Sigmoid colon (tissue), 7 donors: Measurements from ENCODE around the gene DOCK9. TPM values are rescaled to one million over a fixed set of nuclear protein-coding genes. Genes with fewer than 3 reads are reported as not detected.

ENCODE experiments used
- DNase-seq: peaks from one replicate; pipeline ENCODE4 v3.0.0-alpha.2; 2019
- H3K27ac ChIP-seq, 4 donors: fragments of 200-600 bp; sonication (generic); one replicate each; pipeline ENCODE4 v1.5.1; 2016 to 2019; ENCODE audit warnings: mild to moderate bottlenecking in 1 of 4
- H3K27me3 ChIP-seq, 3 donors: fragments of 200-600 bp; sonication (generic); one replicate each; pipeline ENCODE4 v1.5.1; 2019; ENCODE audit warnings: mild to moderate bottlenecking in 1 of 3
- H3K36me3 ChIP-seq, 4 donors: fragments of 200-600 bp; sonication (generic); one replicate each; pipeline ENCODE4 v1.5.1; 2016 to 2019
- H3K4me1 ChIP-seq, 4 donors: fragments of 200-600 bp; sonication (generic); one replicate each; pipeline ENCODE4 v1.5.1; 2017 to 2019
- H3K4me3 ChIP-seq, 4 donors: fragments of 200-600 bp; sonication (generic); one replicate each; pipeline ENCODE4 v1.5.1; 2017 to 2019; ENCODE audit warnings: mild to moderate bottlenecking in 2 of 4, moderate library complexity in 1 of 4
- H3K9me3 ChIP-seq, 4 donors: fragments of 200-600 bp in 3 of 4; sonication (generic) in 3 of 4; one replicate each; pipeline versions ENCODE4 v1.5.1 to v1.6.1; 2013 to 2019
- EP300 ChIP-seq, 4 donors: sonication (generic); formaldehyde crosslinking; IDR thresholded peaks; one replicate each; pipeline ENCODE4 v1.6.1; 2017; ENCODE audit warnings: antibody characterized with exemption in 4 of 4
- POLR2A ChIP-seq, 2 donors: fragments of 450-650 bp; IDR thresholded peaks; one replicate each; pipeline ENCODE4 v1.6.1; 2016; ENCODE audit warnings: antibody characterized with exemption in 2 of 2, mild to moderate bottlenecking in 2 of 2, moderate library complexity in 2 of 2
- POLR2AphosphoS5 ChIP-seq, 4 donors: sonication (generic); formaldehyde crosslinking; IDR thresholded peaks; one replicate each; pipeline ENCODE4 v1.6.1; 2017; ENCODE audit warnings: antibody characterized with exemption in 4 of 4
- WGBS, 2 donors: extraction: QIAGEN DNeasy Blood & Tissue Kit; methylation state at CpG; one replicate each; pipeline ENCODE4 v1.1.7; 2013; 5-methylcytosine and 5-hydroxymethylcytosine counted together
- intact Hi-C: fragments of 100-400 bp; cut with DNase I; formaldehyde crosslinking; loops from one replicate; pipeline ENCODE4 v1.15.1; 2023
- polyA plus RNA-seq, 3 donors: library from polyadenylated mRNA; stranded (reverse); fragments of 200-250 nt; gene quantifications; one replicate each; pipeline ENCODE4 v1.2.3, GENCODE V29; 2013
- total RNA-seq, 4 donors: library from RNA; depleted of rRNA; stranded (reverse); fragments of >200 nt; gene quantifications; one replicate each; pipeline ENCODE4 v1.1.0, GENCODE V29; 2016
- TF ChIP-seq, protein P1 (sequence below), 4 experiments: fragments of 450-650 bp in 3 of 4; fragments of 200-600 bp in 1 of 4; IDR thresholded peaks; one replicate each; pipeline ENCODE4 v1.5.1; 2016 to 2019; ENCODE audit warnings: antibody characterized with exemption in 4 of 4, mild to moderate bottlenecking in 3 of 4, moderate library complexity in 2 of 4
- donor health status: healthy with polysubstance abuse.
- donor health status: Bipolar disorder and iron deficiency.
- donor health status: healthy.

The DOCK9 gene
- total and polyA plus RNA-seq, 7 donors: 10.8 to 126 (median 60.4) TPM

DNA sequence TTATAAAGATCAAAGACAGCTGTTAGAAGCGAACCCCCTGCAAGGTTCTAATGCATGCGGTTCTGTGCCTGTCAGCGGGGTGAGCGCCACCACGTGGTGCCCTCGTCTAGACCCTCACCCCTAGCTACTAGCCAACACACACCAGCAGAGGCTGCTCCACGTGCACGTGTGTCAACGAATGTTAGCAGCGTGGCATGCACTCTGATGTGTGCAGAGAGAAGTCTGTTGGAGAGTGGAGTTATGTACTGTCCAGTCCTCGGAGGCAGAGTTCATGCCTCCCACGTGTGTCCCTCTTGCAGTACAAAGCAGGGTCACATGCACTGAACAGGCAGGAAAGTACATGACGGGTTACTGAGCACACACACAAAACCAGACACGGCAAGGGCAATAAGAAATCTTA, 150.4 kb downstream of the DOCK9 start:
- no peak for DNase-seq
- H3K4me3 ChIP-seq: no peak overlapping the region
- no peaks in the 10 kb centered on the region for H3K9me3 ChIP-seq
- WGBS, 2 donors: 84 to 93% methylated on average over 14 of the region's 14 CpGs
- no peaks in the 10 kb centered on the region for H3K4me1 ChIP-seq
- no peaks in the 10 kb centered on the region for H3K27me3 ChIP-seq
- H3K36me3 ChIP-seq: peaks cover 26 to 90% (median 32%) of the 10 kb centered on the region in 4 donors
- no peak overlapping the region for H3K27ac ChIP-seq
- intact Hi-C loops: no loop called here
- TF ChIP-seq, protein P1, sequence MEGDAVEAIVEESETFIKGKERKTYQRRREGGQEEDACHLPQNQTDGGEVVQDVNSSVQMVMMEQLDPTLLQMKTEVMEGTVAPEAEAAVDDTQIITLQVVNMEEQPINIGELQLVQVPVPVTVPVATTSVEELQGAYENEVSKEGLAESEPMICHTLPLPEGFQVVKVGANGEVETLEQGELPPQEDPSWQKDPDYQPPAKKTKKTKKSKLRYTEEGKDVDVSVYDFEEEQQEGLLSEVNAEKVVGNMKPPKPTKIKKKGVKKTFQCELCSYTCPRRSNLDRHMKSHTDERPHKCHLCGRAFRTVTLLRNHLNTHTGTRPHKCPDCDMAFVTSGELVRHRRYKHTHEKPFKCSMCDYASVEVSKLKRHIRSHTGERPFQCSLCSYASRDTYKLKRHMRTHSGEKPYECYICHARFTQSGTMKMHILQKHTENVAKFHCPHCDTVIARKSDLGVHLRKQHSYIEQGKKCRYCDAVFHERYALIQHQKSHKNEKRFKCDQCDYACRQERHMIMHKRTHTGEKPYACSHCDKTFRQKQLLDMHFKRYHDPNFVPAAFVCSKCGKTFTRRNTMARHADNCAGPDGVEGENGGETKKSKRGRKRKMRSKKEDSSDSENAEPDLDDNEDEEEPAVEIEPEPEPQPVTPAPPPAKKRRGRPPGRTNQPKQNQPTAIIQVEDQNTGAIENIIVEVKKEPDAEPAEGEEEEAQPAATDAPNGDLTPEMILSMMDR (IDR thresholded peaks at IDR 0.05): no peak
- TF ChIP-seq EP300 (IDR thresholded peaks at IDR 0.05) (no peak), POLR2A (IDR thresholded peaks at IDR 0.05) (no peak), POLR2AphosphoS5 (IDR thresholded peaks at IDR 0.05) (no peak)

DNA sequence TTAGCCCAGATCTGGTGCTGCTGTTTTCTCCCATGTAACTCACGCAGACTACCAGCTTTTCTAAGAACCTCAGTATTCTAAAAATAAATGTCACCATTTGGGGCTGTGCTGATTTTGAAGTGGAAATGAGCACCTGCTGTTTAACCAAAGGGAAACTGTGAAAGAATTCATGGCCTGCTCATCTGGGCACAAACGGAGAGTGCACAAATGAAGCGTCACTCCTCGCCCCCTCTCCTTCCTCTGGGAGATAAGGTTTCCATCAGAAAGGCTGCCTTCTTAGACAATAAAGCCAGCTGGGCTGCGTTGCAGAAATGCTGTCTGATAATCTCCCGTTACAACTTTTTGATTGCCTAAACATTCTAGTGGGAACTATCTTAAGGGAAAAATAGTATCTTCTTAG, 151.7 kb downstream of the DOCK9 start:
- H3K9me3 ChIP-seq: no peaks in the 10 kb centered on the region
- H3K4me1 ChIP-seq: peaks cover 0 to under 1% (median 0%) of the 10 kb centered on the region in 4 donors
- TF ChIP-seq POLR2AphosphoS5 (IDR thresholded peaks at IDR 0.05) (no peak), EP300 (IDR thresholded peaks at IDR 0.05) (no peak), POLR2A (IDR thresholded peaks at IDR 0.05) (no peak)
- TF ChIP-seq, protein P1 (IDR thresholded peaks at IDR 0.05): no peak
- 66 to 92% methylated on average over 6 of the region's 6 CpGs for WGBS, 2 donors
- no peak overlapping the region for H3K4me3 ChIP-seq
- intact Hi-C loops: no loop called here
- H3K27me3 ChIP-seq: no peaks in the 10 kb centered on the region
- DNase-seq: no peak
- peaks cover 22 to 97% (median 33%) of the 10 kb centered on the region in 4 donors for H3K36me3 ChIP-seq
- no peak overlapping the region for H3K27ac ChIP-seq

DNA sequence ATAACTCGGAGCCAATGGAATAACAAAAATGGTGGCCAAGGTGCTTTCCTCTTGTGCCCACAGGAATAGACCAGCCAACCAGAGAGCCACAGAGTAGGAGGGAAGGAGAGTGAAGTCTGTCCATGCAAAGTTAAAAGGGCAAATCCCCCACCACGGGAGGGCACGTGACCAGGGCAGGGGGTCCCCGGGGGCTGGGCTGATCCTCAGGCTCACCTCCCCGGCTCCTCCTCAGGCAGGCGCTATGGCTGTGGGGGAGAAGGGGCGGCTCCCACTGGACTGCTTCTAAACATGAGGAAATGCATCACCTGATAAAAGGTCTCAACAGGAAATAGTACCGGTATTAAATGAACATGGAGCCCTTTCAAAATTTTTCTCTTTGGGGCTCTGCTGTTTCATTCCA, 152.2 kb downstream of the DOCK9 start:
- H3K4me1 ChIP-seq: peaks cover 0 to 5% (median 2%) of the 10 kb centered on the region in 4 donors
- TF ChIP-seq POLR2AphosphoS5 (IDR thresholded peaks at IDR 0.05) (no peak), POLR2A (IDR thresholded peaks at IDR 0.05) (no peak)
- TF ChIP-seq, protein P1 (IDR thresholded peaks at IDR 0.05): no peak
- WGBS, 2 donors: 66 to 90% methylated on average over 8 of the region's 8 CpGs
- intact Hi-C loops: no loop called here
- no peak overlapping the region for H3K4me3 ChIP-seq
- no peaks in the 10 kb centered on the region for H3K27me3 ChIP-seq
- peaks cover 21 to 97% (median 36%) of the 10 kb centered on the region in 4 donors for H3K36me3 ChIP-seq
- no peaks in the 10 kb centered on the region for H3K9me3 ChIP-seq
- DNase-seq: no peak
- no peak overlapping the region for H3K27ac ChIP-seq

DNA sequence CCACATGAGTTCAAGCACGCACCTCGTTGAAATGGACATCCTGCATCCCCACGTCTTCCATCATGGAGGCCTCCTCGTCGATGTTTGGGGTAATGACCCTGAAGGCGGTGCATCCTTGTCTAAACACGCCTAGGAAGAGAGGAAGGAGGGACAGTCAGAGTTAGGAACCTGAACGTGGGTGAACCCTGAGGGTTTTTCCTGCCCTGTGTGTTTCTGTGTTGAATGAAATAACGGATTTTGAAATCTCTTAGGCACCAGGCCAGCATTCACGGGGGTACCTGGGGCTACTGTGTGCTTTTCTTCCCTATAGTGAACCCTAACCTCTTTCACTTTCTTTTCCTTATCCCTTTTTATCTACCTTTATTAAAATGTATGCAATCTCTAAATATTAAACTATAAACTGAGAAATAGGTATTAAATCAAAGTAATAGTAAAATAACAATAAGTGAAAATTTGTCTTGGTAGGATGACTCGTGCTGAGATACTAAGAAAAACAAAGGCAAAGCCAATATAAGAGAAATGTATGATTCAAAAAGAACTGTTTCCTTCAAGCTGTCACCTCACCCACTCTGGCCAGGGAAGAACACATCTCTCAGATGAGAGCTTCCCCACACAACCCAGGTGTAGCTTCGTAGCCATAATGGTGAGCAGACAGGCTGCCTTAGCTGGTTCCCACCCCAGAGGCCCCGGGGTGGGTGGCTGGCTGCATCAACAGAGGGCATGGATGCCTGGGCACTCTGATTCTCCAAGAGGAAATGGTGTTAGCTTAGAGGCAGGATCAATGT, 153.3 kb downstream of the DOCK9 start:
- DNase-seq: no peak
- no peaks in the 10 kb centered on the region for H3K27me3 ChIP-seq
- peaks cover 0 to 16% (median 4%) of the 10 kb centered on the region in 4 donors for H3K4me1 ChIP-seq
- no peak overlapping the region for H3K27ac ChIP-seq
- no peak overlapping the region for H3K4me3 ChIP-seq
- WGBS, 2 donors: 87 to 89% methylated on average over 13 of the region's 13 CpGs
- H3K9me3 ChIP-seq: no peaks in the 10 kb centered on the region
- TF ChIP-seq, protein P1 (IDR thresholded peaks at IDR 0.05): no peak
- no peak for TF ChIP-seq EP300 (IDR thresholded peaks at IDR 0.05)
- TF ChIP-seq POLR2AphosphoS5 (IDR thresholded peaks at IDR 0.05): no peak
- TF ChIP-seq POLR2A (IDR thresholded peaks at IDR 0.05): no peak
- H3K36me3 ChIP-seq: peaks cover 20 to 88% (median 31%) of the 10 kb centered on the region in 4 donors
- intact Hi-C loops: no loop called here
